HT1080 (cell line): ENCODE results near the gene UQCRH. TPM values are rescaled to one million over a fixed set of nuclear protein-coding genes. Genes with fewer than 3 reads are reported as not detected.

ENCODE experiments used
- total RNA-seq: library from RNA; depleted of rRNA; stranded (reverse); fragments of >200 nt; shearing (Covaris generic); gene quantifications from 2 replicates; pipeline ENCODE4 v1.2.3, GENCODE V29; 2014; rRNA removed

Gene UQCRH
- total RNA-seq, 1 experiment from 2014 or later = 681 TPM

Other genes with a start within 250 kb of the UQCRH start
- gene PIK3R3, start 171.1 kb upstream of the UQCRH start, total RNA-seq = 2.1 and 2.6 TPM in 2 replicates
- 0.77 and 2.4 TPM in 2 replicates for gene TSPAN1, start 128.6 kb upstream of the UQCRH start, total RNA-seq
- gene P3R3URF, start 127.2 kb upstream of the UQCRH start, total RNA-seq = not detected in 2 replicates
- 101 and 110 TPM in 2 replicates for gene POMGNT1, start 105.3 kb upstream of the UQCRH start, total RNA-seq
- gene LURAP1, start 100.4 kb upstream of the UQCRH start, total RNA-seq = 0.40 and 0.63 TPM in 2 replicates
- 12.2 and 17.6 TPM in 2 replicates for gene RAD54L, start 55.9 kb upstream of the UQCRH start, total RNA-seq
- gene LRRC41, start 82 bp upstream of the UQCRH start, total RNA-seq = 92.6 and 103 TPM in 2 replicates
- 14.9 and 19.8 TPM in 2 replicates for gene NSUN4, start 37.1 kb downstream of the UQCRH start, total RNA-seq
- gene FAAH, start 90.6 kb downstream of the UQCRH start, total RNA-seq = 0.33 and 0.35 TPM in 2 replicates
- not detected in 2 replicates for gene DMBX1, start 186.1 kb downstream of the UQCRH start, total RNA-seq
- gene KNCN, start 247.9 kb downstream of the UQCRH start, total RNA-seq = not detected in 2 replicates